Retina (tissue), 1 donor: ENCODE results near the gene CLDN9.

Experiments used
- DNase-seq: peaks from one replicate; pipeline ENCODE4 v3.0.0-alpha.2; 2016

Gene CLDN9, protein sequence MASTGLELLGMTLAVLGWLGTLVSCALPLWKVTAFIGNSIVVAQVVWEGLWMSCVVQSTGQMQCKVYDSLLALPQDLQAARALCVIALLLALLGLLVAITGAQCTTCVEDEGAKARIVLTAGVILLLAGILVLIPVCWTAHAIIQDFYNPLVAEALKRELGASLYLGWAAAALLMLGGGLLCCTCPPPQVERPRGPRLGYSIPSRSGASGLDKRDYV

DNA sequence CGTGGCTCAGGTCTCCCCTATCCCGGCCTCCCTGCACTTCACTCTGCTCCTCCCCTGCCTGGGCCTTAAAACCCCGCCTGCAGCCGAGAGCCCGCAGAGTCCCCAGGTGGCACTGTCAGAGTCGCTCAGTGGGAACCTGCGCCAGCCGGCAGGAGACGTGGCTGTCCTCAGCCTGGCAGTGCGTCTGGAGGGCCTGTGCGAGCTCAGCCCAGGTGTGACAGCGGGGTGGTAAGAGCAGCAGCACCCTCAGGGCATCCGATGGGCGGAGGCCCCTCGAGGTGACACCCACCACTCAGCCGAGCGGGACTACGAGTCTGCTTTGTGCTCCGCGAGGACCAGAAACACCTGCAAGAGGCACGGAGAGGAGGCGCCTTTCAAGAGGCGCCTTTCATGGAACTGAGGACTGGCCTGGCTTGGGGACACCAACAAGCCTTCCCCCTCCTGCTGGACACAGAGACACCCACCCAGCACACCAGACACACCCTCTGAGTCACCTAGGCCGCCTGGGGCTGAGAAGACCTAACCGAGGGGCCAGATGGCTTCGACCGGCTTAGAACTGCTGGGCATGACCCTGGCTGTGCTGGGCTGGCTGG, at the start of gene CLDN9:
Gene CLDN9 (plus strand): TSS at position 96 of the 593 bp plus-strand sequence. CDS start 440 bp downstream, at position 536.
- no peak for DNase-seq

- DNase-seq: no peak
Observed at GRCh38 chr16:2963074-2963722, 49.5 kb upstream of the CLDN9 start.

- DNase-seq: peak; percentile 65
Observed at GRCh38 chr16:2963723-2964474, 48.8 kb upstream of the CLDN9 start, which contains the start of gene KREMEN2. KREMEN2 (plus strand) TSS chr16:2964275; CDS start chr16:2964521, 246 bp downstream.

- DNase-seq: peak; percentile 65
Observed at GRCh38 chr16:2964475-2965336, 48.0 kb upstream of the CLDN9 start.

DNA sequence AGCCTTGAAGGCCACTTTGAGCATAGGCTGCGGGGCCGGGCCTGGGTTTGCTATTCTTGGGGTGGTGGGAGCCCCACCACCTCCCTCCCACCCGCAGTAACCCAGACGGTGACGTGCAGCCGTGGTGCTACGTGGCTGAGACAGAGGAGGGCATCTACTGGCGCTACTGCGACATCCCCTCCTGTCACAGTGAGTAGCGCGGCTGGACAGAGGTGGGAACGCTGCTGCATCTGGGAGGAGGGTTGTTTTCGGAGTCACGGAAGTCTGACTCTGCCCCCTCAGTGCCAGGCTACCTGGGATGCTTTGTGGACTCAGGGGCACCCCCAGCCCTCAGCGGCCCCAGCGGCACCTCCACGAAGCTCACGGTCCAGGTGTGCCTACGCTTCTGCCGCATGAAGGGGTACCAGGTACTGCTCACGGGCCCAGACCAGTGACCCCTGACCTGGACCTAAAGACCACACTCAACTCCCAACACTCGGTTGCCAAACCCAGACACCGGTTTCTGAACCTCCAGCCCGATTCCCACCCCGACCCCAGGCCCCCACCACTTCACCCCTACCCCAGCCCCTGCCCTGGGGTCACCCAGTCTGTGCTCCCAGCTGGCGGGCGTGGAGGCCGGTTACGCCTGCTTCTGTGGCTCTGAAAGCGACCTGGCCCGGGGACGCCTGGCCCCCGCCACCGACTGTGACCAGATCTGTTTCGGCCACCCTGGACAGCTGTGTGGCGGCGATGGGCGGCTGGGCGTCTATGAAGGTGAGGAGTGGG, 46.5 kb upstream of the CLDN9 start:
- no peak for DNase-seq

DNA sequence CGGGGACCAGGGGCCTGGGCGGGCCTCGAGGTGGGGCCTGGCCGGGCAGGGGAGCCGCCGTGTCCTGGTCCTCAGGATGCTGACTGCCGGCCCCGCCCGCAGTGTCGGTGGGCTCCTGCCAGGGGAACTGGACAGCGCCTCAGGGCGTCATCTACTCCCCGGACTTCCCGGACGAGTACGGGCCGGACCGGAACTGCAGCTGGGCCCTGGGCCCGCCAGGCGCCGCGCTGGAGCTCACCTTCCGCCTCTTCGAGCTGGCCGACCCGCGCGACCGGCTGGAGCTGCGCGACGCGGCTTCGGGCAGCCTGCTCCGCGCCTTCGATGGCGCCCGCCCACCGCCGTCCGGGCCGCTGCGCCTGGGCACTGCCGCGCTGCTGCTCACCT, 45.9 kb upstream of the CLDN9 start:
- DNase-seq: no peak

- DNase-seq: no peak
Observed at GRCh38 chr16:2967211-2967631, 45.5 kb upstream of the CLDN9 start.

DNA sequence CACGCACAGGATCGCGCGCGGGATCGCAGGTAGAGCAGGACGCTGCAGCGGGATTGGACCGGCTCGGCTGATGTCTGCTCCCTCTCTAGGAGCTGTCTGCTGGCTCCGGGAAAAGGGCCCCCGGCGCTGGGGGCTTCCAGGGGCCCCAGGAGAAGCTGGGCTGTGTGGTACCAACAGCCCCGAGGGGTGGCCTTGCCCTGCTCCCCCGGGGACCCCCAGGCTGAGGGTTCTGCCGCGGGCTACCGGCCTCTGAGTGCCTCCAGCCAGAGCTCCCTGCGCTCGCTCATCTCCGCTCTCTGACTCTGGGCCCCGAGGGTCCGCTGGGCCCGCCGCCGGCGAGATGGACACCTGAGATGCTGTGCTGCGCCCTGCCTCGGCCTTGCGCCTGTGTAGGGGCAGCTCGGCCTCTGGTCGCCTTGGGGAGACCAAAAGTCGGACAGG, 45.0 kb upstream of the CLDN9 start:
- no peak for DNase-seq

- DNase-seq: no peak
Observed at GRCh38 chr16:2968368-2968737, 44.4 kb upstream of the CLDN9 start.

GRCh38 chr16:2968738-2969544, 43.8 kb upstream of the CLDN9 start, which contains the start of gene PAQR4:
PAQR4 (plus strand) TSS chr16:2969348; CDS start chr16:2969675, 327 bp downstream.
- peak; percentile 94 for DNase-seq

- DNase-seq: peak; percentile 75
Observed at GRCh38 chr16:2969545-2970521, 42.9 kb upstream of the CLDN9 start.

DNA sequence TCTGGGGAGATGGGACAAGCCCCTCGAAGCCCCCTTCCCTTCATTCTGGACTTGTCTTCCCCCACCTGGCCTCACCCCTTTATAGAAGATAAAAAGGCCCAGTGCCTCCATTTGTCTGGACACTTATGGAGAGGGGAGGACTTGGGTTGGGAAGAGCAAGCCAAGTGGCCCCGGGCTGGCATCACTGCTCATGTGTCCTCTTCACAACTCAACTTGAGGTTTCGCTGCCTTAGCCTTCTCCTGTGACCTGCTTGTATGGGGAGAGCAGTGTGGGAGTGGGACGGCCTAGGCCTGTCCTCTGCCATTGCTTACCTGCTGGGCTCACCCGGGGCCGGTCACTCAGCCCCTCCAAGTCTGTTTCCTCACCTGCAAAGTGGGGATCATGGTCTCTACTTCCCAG, 42.2 kb upstream of the CLDN9 start:
- no peak for DNase-seq

DNA sequence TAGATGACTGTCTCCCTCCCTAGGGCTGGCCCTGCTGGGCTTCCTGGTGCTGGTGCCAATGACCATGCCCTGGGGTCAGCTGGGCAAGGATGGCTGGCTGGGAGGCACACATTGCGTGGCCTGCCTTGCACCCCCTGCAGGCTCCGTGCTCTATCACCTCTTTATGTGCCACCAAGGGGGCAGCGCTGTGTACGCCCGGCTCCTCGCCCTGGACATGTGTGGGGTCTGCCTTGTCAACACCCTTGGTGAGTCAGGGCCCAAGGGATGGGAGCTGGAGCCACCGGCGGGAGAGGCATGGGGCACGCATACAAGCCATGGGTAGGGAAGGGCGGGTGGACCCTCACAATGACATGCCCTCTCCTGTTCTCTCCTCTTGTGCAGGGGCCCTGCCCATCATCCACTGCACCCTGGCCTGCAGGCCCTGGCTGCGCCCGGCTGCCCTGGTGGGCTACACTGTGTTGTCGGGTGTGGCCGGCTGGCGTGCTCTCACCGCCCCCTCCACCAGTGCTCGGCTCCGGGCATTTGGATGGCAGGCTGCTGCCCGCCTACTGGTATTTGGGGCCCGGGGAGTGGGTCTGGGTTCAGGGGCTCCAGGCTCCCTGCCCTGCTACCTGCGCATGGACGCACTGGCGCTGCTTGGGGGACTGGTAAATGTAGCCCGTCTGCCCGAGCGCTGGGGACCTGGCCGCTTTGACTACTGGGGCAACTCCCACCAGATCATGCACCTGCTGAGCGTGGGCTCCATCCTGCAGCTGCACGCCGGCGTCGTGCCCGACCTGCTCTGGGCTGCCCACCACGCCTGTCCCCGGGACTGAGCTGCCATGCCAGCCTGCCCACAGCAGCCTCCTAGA, 41.4 kb upstream of the CLDN9 start:
- DNase-seq: no peak

DNA sequence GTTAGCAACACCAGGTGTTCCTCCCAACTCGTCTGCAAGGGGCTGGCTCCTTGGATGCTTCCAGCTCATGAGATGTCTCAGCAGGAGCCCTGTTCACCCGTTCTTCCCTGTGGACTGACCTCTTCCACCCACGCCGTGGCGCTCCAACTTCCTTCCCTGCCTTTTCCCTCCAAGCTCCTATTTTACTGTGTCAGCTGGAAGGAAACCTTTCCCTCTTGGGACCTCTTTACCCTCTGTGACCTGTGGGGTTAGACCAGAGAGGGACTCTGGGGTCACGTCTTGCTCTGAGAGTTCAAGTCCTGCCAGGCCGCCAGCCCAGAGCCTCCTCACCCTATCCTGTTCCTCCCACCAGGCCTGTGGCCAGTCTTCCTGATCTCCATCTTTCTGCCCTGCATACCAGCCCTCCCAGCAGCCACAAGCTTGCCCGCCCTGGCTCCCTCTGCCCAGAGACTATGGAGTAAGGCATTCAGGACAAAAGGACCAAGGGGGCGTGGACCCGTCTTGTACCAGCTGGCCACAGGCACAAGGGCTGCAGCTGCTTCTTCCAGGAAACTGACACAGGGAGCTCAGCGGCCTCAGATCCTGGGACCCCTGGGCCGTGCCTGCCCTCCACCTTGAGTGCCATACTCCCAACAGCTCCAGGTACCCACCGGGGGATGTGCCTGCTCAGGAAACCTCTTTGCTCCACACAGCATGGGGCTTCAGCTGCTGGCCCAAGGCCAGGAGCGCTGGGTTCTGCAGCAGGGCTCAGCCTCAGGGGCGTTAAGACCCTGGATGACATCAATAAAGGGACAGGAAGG, 40.5 kb upstream of the CLDN9 start:
- DNase-seq: no peak

- no peak for DNase-seq
Observed at GRCh38 chr16:2973093-2973492, 39.6 kb upstream of the CLDN9 start.

DNA sequence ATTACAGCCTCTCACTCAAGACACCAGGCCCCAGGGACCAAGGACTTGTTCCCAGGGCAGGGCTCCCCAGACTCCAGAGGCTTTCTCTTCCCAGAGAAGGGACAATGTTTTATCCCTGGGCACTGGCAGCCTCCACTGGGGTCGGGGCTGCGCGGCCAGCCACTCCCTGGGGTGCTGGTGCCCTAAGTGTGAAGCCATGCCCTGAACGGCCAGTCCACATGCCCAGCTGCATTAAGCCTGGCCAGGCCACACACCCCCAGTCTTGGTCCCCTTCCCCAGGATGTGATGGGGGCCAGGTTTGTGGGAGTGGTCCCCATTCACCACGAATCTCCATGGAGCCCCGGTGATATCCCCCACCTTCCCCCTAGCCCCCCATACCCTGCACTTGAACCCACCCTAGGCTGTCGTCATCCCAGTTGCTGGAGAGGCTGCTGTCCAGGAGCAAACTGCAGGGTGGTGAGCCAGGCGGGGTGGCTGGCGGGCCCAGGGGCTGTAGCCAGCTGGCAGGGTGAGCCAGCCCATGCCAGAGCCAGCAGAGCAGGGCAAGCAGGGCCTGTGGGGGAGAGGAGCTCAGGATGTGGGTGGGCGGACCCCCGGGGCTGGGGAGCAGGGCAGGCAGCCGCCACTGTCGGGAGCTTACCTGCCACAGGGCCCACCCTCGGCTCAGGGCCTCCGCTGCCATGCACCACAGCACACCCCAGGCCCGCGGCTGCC, 39.0 kb upstream of the CLDN9 start:
- no peak for DNase-seq
